Activated CD4-positive, alpha-beta T cell treated with anti-CD3 and anti-CD28 coated beads, Interleukin-2, Interleukin-6, amounts not matched to agents 100 ng/mL and 50 ng/mL, durations not matched to agents 16 hours and 8 hours (primary cell): Measurements from ENCODE around the gene IQGAP3.

Experiments
- DNase-seq: peaks from one replicate; pipeline ENCODE4 v3.0.0-alpha.2; 2020

Gene IQGAP3

GRCh38 chr1:156505679-156506298 lies 66.6 kb downstream of the IQGAP3 start:
- no peak for DNase-seq

- peak; percentile 98 for DNase-seq
Measured at GRCh38 chr1:156504821-156505678, 67.3 kb downstream of the IQGAP3 start.

GRCh38 chr1:156504438-156504813 lies 67.9 kb downstream of the IQGAP3 start:
- peak; percentile 58 for DNase-seq

GRCh38 chr1:156503698-156504437 lies 68.5 kb downstream of the IQGAP3 start:
- no peak for DNase-seq

GRCh38 chr1:156502894-156503697 lies 69.3 kb downstream of the IQGAP3 start:
- no peak for DNase-seq

- no peak for DNase-seq
Measured at GRCh38 chr1:156502391-156502893, 69.9 kb downstream of the IQGAP3 start.

- peak; percentile 95 for DNase-seq
Measured at GRCh38 chr1:156500793-156501506, 71.4 kb downstream of the IQGAP3 start.

GRCh38 chr1:156500543-156500792 lies 71.9 kb downstream of the IQGAP3 start, which contains the start of gene MEF2D:
Gene MEF2D (minus strand): TSS chr1:156500775. CDS start chr1:156483292, 17,483 bp downstream.
- DNase-seq = no peak

GRCh38 chr1:156499842-156500542 lies 72.4 kb downstream of the IQGAP3 start:
- DNase-seq = peak; percentile 37

GRCh38 chr1:156499194-156499841 lies 73.0 kb downstream of the IQGAP3 start:
- no peak for DNase-seq

- no peak for DNase-seq
Measured at GRCh38 chr1:156498432-156499193, 73.8 kb downstream of the IQGAP3 start.

- no peak for DNase-seq
Measured at GRCh38 chr1:156497743-156498431, 74.5 kb downstream of the IQGAP3 start.

- no peak for DNase-seq
Measured at GRCh38 chr1:156497078-156497742, 75.2 kb downstream of the IQGAP3 start.

GRCh38 chr1:156496211-156496761 lies 76.1 kb downstream of the IQGAP3 start:
- DNase-seq = no peak

- no peak for DNase-seq
Measured at GRCh38 chr1:156495401-156496140, 76.8 kb downstream of the IQGAP3 start.

GRCh38 chr1:156494309-156494895 lies 78.0 kb downstream of the IQGAP3 start:
- DNase-seq = no peak

GRCh38 chr1:156493742-156494141 lies 78.6 kb downstream of the IQGAP3 start:
- no peak for DNase-seq
